HepG2 (cell line): Measurements from ENCODE around the gene RNF123. TPM values are rescaled to one million over a fixed set of nuclear protein-coding genes. Genes with fewer than 3 reads are reported as not detected.

Experiments used
- ARID3A ChIP-seq: IDR thresholded peaks from 2 replicates; pipeline ENCODE4 v1.6.1; 2012; ENCODE audit warnings: low read depth, low read length, improper control_type of control experiment
- FOXP1 ChIP-seq, 2 experiments: fragments of 450-650 bp in 1 of 2; IDR thresholded peaks; 2 replicates each; pipeline ENCODE4 v1.6.1; 2017 to 2018; ENCODE audit warnings: antibody characterized with exemption in 1 of 2
- MATR3 ChIP-seq: sonication (generic); formaldehyde crosslinking; IDR thresholded peaks from 2 replicates; pipeline ENCODE4 v1.4.0; 2020; ENCODE audit warnings: missing genetic modification reagents
- NFYB ChIP-seq: sonication (generic); formaldehyde crosslinking; IDR thresholded peaks from 2 replicates; pipeline ENCODE4 v1.4.0; 2020; ENCODE audit warnings: missing genetic modification reagents
- PCBP2 ChIP-seq: fragments of 200-400 bp; formaldehyde crosslinking; optimal IDR thresholded peaks from 2 replicates; pipeline ENCODE3; 2018; ENCODE audit warnings: low read length, low read depth; ENCODE audit not compliant: poor library complexity, severe bottlenecking
- PRMT3 ChIP-seq: sonication (generic); formaldehyde crosslinking; IDR thresholded peaks from 2 replicates; pipeline ENCODE4 v1.8.1; 2022; ENCODE audit warnings: low read depth, mild to moderate bottlenecking, moderate library complexity, missing genetic modification reagents, borderline replicate concordance
- RAD51 ChIP-seq: fragments of 450-650 bp; IDR thresholded peaks from 2 replicates; pipeline ENCODE4 v1.6.1; 2016; ENCODE audit warnings: borderline replicate concordance
- TFDP1 ChIP-seq: IDR thresholded peaks from 2 replicates; pipeline ENCODE4 v1.6.1; 2016; ENCODE audit warnings: missing compliant biosample characterization, missing genetic modification reagents, borderline replicate concordance
- TGIF2 ChIP-seq: IDR thresholded peaks from 2 replicates; pipeline ENCODE4 v1.6.1; 2016; ENCODE audit warnings: control low read depth, missing compliant biosample characterization
- ZBTB20 ChIP-seq: sonication (generic); formaldehyde crosslinking; IDR thresholded peaks from 2 replicates; pipeline ENCODE4 v1.8.1; 2023; ENCODE audit warnings: missing genetic modification reagents, low read depth, mild to moderate bottlenecking, borderline replicate concordance
- ZMYM3 ChIP-seq: sonication (generic); formaldehyde crosslinking; IDR thresholded peaks from 2 replicates; pipeline ENCODE4 v1.5.1; 2020; ENCODE audit warnings: mild to moderate bottlenecking, missing genetic modification reagents
- ZNF124 ChIP-seq: sonication (generic); formaldehyde crosslinking; IDR thresholded peaks from 2 replicates; pipeline ENCODE4 v1.4.0; 2020; ENCODE audit warnings: missing genetic modification reagents
- ZNF253 ChIP-seq: sonication (generic); formaldehyde crosslinking; IDR thresholded peaks from 2 replicates; pipeline ENCODE4 v1.8.0; 2022; ENCODE audit warnings: mild to moderate bottlenecking, missing genetic modification reagents, borderline replicate concordance
- ZNF256 ChIP-seq: sonication (generic); formaldehyde crosslinking; conservative IDR thresholded peaks from 2 replicates; pipeline ENCODE4 v1.4.0; 2020; ENCODE audit warnings: missing genetic modification reagents
- polyA plus RNA-seq, 8 experiments: library from polyadenylated mRNA; depleted of rRNA in 3 of 8; stranded (reverse) in 7 of 8; unstranded in 1 of 8; fragments of >200 nt; fragmentation: Illumina TruSeq in 4 of 8; extraction: Trizol in 4 of 8; gene quantifications; 2 replicates each; pipeline versions ENCODE4 v1.2.1 to v1.2.3, GENCODE V29; 2011 to 2016; ENCODE audit warnings: low read depth in 4 of 8, missing spikeins in 1 of 8, mixed read lengths in 1 of 8; ENCODE audit not compliant: insufficient read depth in 1 of 8
- total RNA-seq, 5 experiments: library from RNA; depleted of rRNA; stranded (reverse); fragments of >200 nt; fragmentation: Illumina TruSeq; extraction: Trizol; gene quantifications; 2 replicates each; pipeline ENCODE4 v1.2.3, GENCODE V29; 2016; ENCODE audit warnings: low read depth in 1 of 5

RNF123 gene
- total and polyA plus RNA-seq, 2 of the 13 experiments (the other 11 are each of a cell fraction or from before 2014, with no cell fraction given): 29.9 to 82.2 TPM

- TF ChIP-seq ZNF253 (CRISPR knock-in tag) (no peak), NFYB (CRISPR knock-in tag) (no peak), ZNF124 (CRISPR knock-in tag) (no peak), RAD51 (no peak), PCBP2 (no peak), ZMYM3 (CRISPR knock-in tag) (no peak), TGIF2 (no peak), ARID3A (no peak), MATR3 (no peak), ZNF256 (CRISPR knock-in tag) (no peak), TFDP1 (CRISPR knock-in tag) (no peak), FOXP1 (IDR thresholded peaks at IDR 0.05) (no peak), FOXP1 (CRISPR knock-in tag; IDR thresholded peaks at IDR 0.05) (no peak), ZBTB20 (no peak), PRMT3 (no peak)
Measured at GRCh38 chr3:49650637-49651036, 38.7 kb upstream of the RNF123 start (continued).
